HCT116 (cell line): Measurements from ENCODE around the gene PTPRJ.

Source experiments
- EZH2 ChIP-seq: fragments of 200-600 bp; sonication (generic); IDR thresholded peaks from 2 replicates; pipeline ENCODE4 v1.6.1; 2017; ENCODE audit warnings: antibody characterized with exemption, mixed run types
- EZH2phosphoT487 ChIP-seq: fragments of 200-600 bp; IDR thresholded peaks from 2 replicates; pipeline ENCODE4 v1.6.1; 2018; ENCODE audit warnings: antibody characterized with exemption, borderline replicate concordance
- POLR2A ChIP-seq: IDR thresholded peaks from 2 replicates; pipeline ENCODE4 v1.7.0; 2011; ENCODE audit warnings: borderline replicate concordance; ENCODE audit not compliant: insufficient read depth, insufficient read length; ENCODE audit errors: extremely low read depth
- POLR2AphosphoS5 ChIP-seq: IDR thresholded peaks from 2 replicates; pipeline ENCODE4 v1.6.1; 2011; ENCODE audit warnings: mild to moderate bottlenecking, low read depth, low read length, moderate library complexity
- RAD21 ChIP-seq: IDR thresholded peaks from 2 replicates; pipeline ENCODE4 v1.6.1; 2012; ENCODE audit warnings: low read depth, mild to moderate bottlenecking
- SIN3A ChIP-seq: IDR thresholded peaks from 2 replicates; pipeline ENCODE4 v1.6.1; 2012; ENCODE audit warnings: low read depth
- SP1 ChIP-seq: IDR thresholded peaks from 2 replicates; pipeline ENCODE4 v1.6.1; 2012; ENCODE audit warnings: low read depth
- SRF ChIP-seq: IDR thresholded peaks from 2 replicates; pipeline ENCODE4 v1.6.1; 2012; ENCODE audit warnings: low read depth
- TCF7L2 ChIP-seq: IDR thresholded peaks from 2 replicates; pipeline ENCODE4 v1.7.0; 2011; ENCODE audit warnings: borderline replicate concordance, inconsistent platforms; ENCODE audit not compliant: insufficient read depth, insufficient read length; ENCODE audit errors: extremely low read depth
- YY1 ChIP-seq: IDR thresholded peaks from 2 replicates; pipeline ENCODE4 v1.6.1; 2011; ENCODE audit warnings: low read length, low read depth, moderate library complexity, mild to moderate bottlenecking; ENCODE audit not compliant: insufficient replicate concordance; ENCODE audit errors: extremely low read depth
- ZFX ChIP-seq: fragments of 450-650 bp; IDR thresholded peaks from 2 replicates; pipeline ENCODE4 v1.6.1; 2017
- TF ChIP-seq, protein P1 (sequence below), 3 experiments: fragments of 200-600 bp in 1 of 3; sonication (generic) in 1 of 3; IDR thresholded peaks in 2 of 3; conservative IDR thresholded peaks in 1 of 3; 2 replicates each; pipeline ENCODE4 v1.5.1; 2012 to 2017; ENCODE audit warnings: low read depth in 2 of 3, low read length in 2 of 3, antibody characterized with exemption in 1 of 3, borderline replicate concordance in 1 of 3, control low read depth in 1 of 3, mild to moderate bottlenecking in 1 of 3, mixed read lengths in 1 of 3, mixed run types in 1 of 3, moderate library complexity in 1 of 3; ENCODE audit not compliant: insufficient read depth in 1 of 3
- TF ChIP-seq, protein P2 (sequence below): IDR thresholded peaks from 2 replicates; pipeline ENCODE4 v1.6.1; 2012
- TF ChIP-seq, protein P3 (sequence below): IDR thresholded peaks from 2 replicates; pipeline ENCODE4 v1.6.1; 2011; ENCODE audit warnings: mild to moderate bottlenecking, low read length, moderate library complexity; ENCODE audit not compliant: insufficient replicate concordance; ENCODE audit errors: extremely low read depth

DNA sequence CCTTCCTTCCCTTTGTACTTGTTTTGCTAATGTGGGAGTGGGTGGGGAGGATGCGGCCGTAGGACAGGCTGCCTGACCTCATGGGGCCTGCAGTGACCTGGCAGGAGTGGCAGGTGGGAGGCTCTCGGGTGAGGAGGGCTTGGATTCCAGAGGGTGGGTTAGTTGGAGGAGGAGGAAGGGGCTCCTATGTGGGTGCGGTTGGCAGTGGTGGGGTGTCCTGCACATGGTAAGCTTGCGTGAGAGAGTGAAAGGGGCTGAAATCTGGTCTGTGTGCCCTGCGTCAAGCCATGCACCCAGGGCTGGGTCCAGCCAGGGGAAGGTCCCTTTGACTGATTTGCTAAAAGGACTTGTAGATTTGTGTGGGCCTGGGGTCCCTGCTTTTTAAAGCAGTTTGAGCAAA is 145.5 kb downstream of the PTPRJ start:
- TF ChIP-seq ZFX: no peak
- TF ChIP-seq YY1: no peak
- TF ChIP-seq POLR2A: no peak
- TF ChIP-seq EZH2: no peak
- no peak for TF ChIP-seq EZH2phosphoT487
- TF ChIP-seq SP1: no peak
- no peak for TF ChIP-seq RAD21
- TF ChIP-seq, protein P1, sequence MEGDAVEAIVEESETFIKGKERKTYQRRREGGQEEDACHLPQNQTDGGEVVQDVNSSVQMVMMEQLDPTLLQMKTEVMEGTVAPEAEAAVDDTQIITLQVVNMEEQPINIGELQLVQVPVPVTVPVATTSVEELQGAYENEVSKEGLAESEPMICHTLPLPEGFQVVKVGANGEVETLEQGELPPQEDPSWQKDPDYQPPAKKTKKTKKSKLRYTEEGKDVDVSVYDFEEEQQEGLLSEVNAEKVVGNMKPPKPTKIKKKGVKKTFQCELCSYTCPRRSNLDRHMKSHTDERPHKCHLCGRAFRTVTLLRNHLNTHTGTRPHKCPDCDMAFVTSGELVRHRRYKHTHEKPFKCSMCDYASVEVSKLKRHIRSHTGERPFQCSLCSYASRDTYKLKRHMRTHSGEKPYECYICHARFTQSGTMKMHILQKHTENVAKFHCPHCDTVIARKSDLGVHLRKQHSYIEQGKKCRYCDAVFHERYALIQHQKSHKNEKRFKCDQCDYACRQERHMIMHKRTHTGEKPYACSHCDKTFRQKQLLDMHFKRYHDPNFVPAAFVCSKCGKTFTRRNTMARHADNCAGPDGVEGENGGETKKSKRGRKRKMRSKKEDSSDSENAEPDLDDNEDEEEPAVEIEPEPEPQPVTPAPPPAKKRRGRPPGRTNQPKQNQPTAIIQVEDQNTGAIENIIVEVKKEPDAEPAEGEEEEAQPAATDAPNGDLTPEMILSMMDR (IDR thresholded peaks at IDR 0.05 in 2 of 3, conservative IDR thresholded peaks at IDR 0.05 in 1 of 3; ENCODE audit: borderline replicate concordance in 1 of 3, insufficient read depth in 1 of 3, low read depth in 2 of 3, low read length in 2 of 3): no peak
- TF ChIP-seq SRF: no peak
- TF ChIP-seq, protein P2, sequence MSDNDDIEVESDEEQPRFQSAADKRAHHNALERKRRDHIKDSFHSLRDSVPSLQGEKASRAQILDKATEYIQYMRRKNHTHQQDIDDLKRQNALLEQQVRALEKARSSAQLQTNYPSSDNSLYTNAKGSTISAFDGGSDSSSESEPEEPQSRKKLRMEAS: no peak
- TF ChIP-seq, protein P3, sequence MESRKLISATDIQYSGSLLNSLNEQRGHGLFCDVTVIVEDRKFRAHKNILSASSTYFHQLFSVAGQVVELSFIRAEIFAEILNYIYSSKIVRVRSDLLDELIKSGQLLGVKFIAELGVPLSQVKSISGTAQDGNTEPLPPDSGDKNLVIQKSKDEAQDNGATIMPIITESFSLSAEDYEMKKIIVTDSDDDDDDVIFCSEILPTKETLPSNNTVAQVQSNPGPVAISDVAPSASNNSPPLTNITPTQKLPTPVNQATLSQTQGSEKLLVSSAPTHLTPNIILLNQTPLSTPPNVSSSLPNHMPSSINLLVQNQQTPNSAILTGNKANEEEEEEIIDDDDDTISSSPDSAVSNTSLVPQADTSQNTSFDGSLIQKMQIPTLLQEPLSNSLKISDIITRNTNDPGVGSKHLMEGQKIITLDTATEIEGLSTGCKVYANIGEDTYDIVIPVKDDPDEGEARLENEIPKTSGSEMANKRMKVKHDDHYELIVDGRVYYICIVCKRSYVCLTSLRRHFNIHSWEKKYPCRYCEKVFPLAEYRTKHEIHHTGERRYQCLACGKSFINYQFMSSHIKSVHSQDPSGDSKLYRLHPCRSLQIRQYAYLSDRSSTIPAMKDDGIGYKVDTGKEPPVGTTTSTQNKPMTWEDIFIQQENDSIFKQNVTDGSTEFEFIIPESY: no peak
- no peak for TF ChIP-seq SIN3A
- no peak for TF ChIP-seq POLR2AphosphoS5
- no peak for TF ChIP-seq TCF7L2
